ENCODE measurements around the gene EYA2.
"Not testable (repeated sequence)": the region's sequence is repeated elsewhere in the genome, so short reads cannot be mapped to it uniquely, and the experiment has no call there.

EYA2 gene

GRCh38 chr20:46930640-46931339 lies 36.1 kb downstream of the EYA2 start:
- no peak for DNase-seq (ENCODE audit: low read depth in 3 of 3)

- DNase-seq (ENCODE audit: low read depth in 3 of 3): no peak
Measured at GRCh38 chr20:46931699-46932098, 37.1 kb downstream of the EYA2 start.

- not testable (repeated sequence) for DNase-seq (ENCODE audit: low read depth in 3 of 3)
Measured at GRCh38 chr20:46932439-46932838, 37.8 kb downstream of the EYA2 start.

GRCh38 chr20:46933150-46933549 lies 38.5 kb downstream of the EYA2 start:
- no peak for DNase-seq (ENCODE audit: low read depth in 3 of 3)

- no peak for DNase-seq (ENCODE audit: low read depth in 3 of 3)
Measured at GRCh38 chr20:46934746-46935287, 40.2 kb downstream of the EYA2 start.

GRCh38 chr20:46935394-46936017 lies 40.9 kb downstream of the EYA2 start:
- no peak for DNase-seq (ENCODE audit: low read depth in 3 of 3)

- no peak for DNase-seq (ENCODE audit: low read depth in 3 of 3)
Measured at GRCh38 chr20:46936415-46937156, 41.9 kb downstream of the EYA2 start.

GRCh38 chr20:46937157-46937523 lies 42.5 kb downstream of the EYA2 start:
- no peak for DNase-seq (ENCODE audit: low read depth in 3 of 3)

- DNase-seq (ENCODE audit: low read depth in 3 of 3): no peak
Measured at GRCh38 chr20:46937533-46938226, 43.0 kb downstream of the EYA2 start.

GRCh38 chr20:46938434-46938833 lies 43.8 kb downstream of the EYA2 start:
- no peak for DNase-seq (ENCODE audit: low read depth in 3 of 3)

- no peak for DNase-seq (ENCODE audit: low read depth in 3 of 3)
Measured at GRCh38 chr20:46939031-46939965, 44.7 kb downstream of the EYA2 start.

- DNase-seq (ENCODE audit: low read depth in 3 of 3): no peak
Measured at GRCh38 chr20:46940616-46941015, 46.0 kb downstream of the EYA2 start.

GRCh38 chr20:46941404-46941803 lies 46.8 kb downstream of the EYA2 start:
- DNase-seq (ENCODE audit: low read depth in 3 of 3): no peak

- no peak for DNase-seq (ENCODE audit: low read depth in 3 of 3)
Measured at GRCh38 chr20:46943861-46944591, 49.4 kb downstream of the EYA2 start.

- no peak for DNase-seq (ENCODE audit: low read depth in 3 of 3)
Measured at GRCh38 chr20:46945465-46945864, 50.8 kb downstream of the EYA2 start.

GRCh38 chr20:46946181-46946624 lies 51.6 kb downstream of the EYA2 start:
- DNase-seq (ENCODE audit: low read depth in 3 of 3): no peak

GRCh38 chr20:46946796-46947195 lies 52.2 kb downstream of the EYA2 start:
- DNase-seq (ENCODE audit: low read depth in 3 of 3): no peak

GRCh38 chr20:46948081-46948480 lies 53.4 kb downstream of the EYA2 start:
- no peak for DNase-seq (ENCODE audit: low read depth in 3 of 3)

- no peak for DNase-seq (ENCODE audit: low read depth in 3 of 3)
Measured at GRCh38 chr20:46951405-46951804, 56.8 kb downstream of the EYA2 start.

- no peak for DNase-seq (ENCODE audit: low read depth in 3 of 3)
Measured at GRCh38 chr20:46951840-46952497, 57.3 kb downstream of the EYA2 start.
